GM13976 (cell line): ENCODE results near the gene HOXB6.

Experiments used
- DNase-seq: peaks from one replicate; pipeline ENCODE4 v3.0.0; 2012; ENCODE audit warnings: low spot score
- in situ Hi-C: fragments of 300-500 bp; cut with MboI; formaldehyde crosslinking; loops from one replicate; pipeline ENCODE4 v1.12.0; 2022; ENCODE audit warnings: low sequenced_read_pairs, mixed read lengths, inconsistent platforms; ENCODE audit not compliant: unreplicated experiment
- TF ChIP-seq, protein P1 (sequence below): IDR thresholded peaks from 2 replicates; pipeline ENCODE4 v1.5.1; 2012; ENCODE audit warnings: borderline replicate concordance, mild to moderate bottlenecking; ENCODE audit not compliant: insufficient read depth; ENCODE audit errors: extremely low read depth, missing control alignments, control extremely low read depth

HOXB6 gene

DNA sequence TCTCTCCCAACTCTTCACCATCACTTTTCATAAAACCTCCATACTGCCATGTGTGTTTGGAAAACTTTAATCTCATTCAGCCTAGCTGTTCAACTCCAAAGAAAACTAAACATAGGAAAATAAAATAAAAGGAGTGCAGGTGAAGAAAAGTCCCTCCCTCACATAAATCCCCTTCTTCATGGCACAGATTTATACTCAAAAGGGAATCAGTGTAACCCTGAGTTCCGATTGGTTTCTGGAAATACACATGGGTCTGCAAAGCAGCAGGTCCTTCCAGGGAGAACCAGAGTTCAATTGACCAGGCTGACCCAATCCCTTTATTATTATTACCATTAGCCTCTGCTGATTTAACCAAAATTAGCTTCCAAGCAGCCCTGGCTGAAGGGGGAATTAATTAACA lies 51.0 kb downstream of the HOXB6 start:
- TF ChIP-seq, protein P1, sequence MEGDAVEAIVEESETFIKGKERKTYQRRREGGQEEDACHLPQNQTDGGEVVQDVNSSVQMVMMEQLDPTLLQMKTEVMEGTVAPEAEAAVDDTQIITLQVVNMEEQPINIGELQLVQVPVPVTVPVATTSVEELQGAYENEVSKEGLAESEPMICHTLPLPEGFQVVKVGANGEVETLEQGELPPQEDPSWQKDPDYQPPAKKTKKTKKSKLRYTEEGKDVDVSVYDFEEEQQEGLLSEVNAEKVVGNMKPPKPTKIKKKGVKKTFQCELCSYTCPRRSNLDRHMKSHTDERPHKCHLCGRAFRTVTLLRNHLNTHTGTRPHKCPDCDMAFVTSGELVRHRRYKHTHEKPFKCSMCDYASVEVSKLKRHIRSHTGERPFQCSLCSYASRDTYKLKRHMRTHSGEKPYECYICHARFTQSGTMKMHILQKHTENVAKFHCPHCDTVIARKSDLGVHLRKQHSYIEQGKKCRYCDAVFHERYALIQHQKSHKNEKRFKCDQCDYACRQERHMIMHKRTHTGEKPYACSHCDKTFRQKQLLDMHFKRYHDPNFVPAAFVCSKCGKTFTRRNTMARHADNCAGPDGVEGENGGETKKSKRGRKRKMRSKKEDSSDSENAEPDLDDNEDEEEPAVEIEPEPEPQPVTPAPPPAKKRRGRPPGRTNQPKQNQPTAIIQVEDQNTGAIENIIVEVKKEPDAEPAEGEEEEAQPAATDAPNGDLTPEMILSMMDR, result no peak
- in situ Hi-C loops, result no loop called here
- DNase-seq, result no peak

DNA sequence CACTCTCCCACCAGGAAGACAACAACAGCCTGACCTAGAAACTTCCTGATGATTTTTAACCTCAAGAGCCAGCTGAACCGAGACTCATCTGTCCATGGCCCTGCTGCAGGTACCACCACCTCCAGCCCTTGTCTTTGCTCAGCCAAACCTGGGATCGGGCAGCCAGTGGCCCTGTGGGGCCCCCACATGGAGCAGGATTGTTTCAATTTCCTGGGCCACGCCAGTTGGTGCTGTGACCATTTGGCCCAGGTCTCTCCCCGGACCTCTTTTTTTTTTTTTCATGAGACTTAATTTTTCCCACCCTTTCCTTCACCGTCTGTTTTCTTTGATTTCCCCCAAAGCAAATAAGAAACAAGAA lies 51.6 kb downstream of the HOXB6 start:
- DNase-seq, result no peak
- in situ Hi-C loops, result no loop called here
- TF ChIP-seq, protein P1, result no peak

DNA sequence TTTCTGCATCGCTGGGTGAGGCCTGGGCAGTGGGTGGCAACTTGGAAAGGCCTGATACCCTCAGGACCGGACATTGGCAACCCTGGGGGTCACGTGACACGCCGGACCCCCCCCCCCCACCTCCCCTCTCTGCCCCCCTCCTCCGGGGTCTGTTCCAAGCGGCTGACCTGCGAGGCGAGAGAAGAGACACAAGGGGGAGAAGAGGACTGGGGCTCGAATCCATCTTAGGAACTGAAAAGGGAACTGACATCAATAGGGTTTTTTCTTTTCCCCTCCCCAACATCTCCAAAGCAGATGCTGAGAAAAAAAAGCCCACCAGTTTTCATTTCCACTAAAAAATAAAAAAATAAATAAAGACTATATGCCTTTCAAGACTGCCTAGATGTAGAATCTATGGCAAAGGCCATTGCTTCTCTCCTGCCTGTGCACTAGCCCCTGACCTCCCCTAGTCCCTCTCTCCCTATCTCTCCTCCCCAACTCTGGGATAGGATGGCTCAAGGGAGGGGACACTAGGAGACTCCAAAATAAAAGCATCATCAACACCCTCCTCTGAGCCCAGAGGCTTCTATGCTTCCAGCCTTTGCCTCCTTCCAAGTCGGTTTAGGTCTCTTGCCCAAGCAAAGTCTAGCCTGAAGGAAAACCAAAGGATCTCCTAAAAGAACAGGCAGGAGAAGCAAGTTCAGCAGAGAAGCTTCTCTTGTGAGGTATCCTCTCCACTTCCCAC lies 52.2 kb downstream of the HOXB6 start:
- no peak for DNase-seq
- in situ Hi-C loops, result no loop called here
- TF ChIP-seq, protein P1, result no peak

DNA sequence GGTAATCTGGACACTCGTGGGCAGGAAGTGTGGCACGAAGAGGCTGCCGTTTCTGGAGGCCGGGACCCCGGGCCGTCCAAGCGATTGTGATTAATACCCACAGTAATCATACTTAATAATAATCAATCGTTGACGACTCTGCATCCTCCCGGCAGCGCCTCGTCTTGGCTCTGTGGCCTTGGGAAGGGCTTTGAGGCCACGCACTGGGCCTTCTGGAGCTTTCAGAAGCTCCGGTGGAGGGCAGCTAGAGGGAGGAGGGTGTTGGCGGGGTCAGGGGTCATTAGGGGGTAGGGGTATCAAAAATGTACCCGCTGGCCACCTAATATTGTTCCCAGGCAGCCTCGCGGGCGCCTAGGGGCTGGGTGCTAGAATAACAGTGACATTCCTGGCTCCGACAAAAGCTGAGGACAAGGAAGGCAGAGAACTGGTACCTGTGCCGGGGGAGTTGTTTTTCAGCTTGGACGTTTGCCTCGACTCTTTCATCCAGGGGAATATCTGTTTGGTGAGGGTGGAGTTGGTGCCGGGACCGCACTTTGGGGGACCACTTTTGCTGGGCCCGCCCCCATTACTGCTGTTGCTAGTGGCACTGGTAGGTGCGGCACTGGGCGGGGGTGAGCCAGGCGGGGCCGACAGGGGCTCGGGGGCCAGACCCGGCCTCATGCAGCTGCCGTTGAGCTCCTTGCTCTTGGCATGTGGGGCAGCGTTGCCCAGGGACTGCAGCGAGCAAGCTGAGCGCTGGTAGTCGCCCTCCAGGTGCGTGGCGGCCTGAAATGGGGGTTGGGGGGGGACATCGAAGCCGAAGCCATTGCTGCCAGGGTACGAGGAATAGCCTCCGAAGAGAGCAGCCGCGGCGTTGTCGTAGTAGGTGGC lies 53.0 kb downstream of the HOXB6 start:
- in situ Hi-C loops, result no loop called here
- DNase-seq, result no peak
- TF ChIP-seq, protein P1, result no peak

DNA sequence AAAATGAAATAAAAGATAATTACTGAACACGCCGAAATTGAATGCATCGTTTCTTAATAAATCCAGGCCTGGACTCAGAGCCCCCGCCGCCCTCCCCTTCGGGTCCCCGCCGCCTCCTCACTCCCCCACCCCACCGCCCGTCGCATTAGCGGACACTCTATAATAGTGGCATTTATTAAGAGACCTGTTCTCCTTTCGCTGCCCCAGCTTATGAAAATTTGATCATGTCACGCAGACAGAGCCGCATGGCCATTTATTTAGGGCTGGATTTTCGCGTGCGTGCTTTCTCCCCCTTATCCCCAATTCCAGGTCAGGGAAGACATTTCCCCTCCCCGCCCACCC lies 53.6 kb downstream of the HOXB6 start:
- DNase-seq, result no peak
- TF ChIP-seq, protein P1, result no peak
- in situ Hi-C loops, result no loop called here

DNA sequence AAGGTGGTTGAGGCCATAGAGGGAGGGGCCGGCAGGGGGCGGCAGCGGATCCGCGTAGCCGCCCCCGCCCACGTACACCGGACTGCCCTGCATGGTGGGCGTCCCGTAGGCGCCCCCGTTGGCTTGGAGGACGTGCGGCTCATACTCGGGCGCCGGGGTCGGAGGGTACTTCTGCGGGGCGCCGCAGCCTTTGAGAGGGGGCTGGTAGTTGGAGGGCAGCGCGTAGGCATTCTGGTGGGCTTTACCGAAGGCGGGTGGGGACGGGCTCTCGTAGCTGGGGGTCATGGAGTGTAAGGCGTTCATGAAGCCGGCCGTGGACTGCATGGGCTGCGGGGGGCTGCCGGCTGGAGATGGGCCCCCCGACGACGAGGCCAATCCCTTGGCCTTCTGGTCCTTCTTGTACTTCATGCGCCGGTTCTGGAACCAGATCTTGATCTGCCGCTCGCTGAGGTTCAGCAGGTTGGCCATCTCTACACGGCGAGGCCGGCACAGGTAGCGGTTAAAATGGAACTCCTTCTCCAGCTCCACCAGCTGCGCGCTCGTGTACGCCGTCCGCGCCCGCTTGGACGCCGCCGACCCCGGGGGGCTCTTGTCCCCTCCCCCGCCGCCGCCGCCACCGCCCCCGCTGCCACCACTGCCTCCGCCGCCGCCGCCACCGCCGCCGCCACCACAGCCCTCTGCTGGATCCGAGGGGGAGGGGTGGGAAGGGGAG lies 54.1 kb downstream of the HOXB6 start:
- no peak for DNase-seq

More for the DNA sequence above, 54.1 kb downstream of the HOXB6 start:
- in situ Hi-C loops, result no loop called here
- TF ChIP-seq, protein P1, result no peak
